GDM1 (cell line): ENCODE results near the gene FBXO11.

Experiments used
- DNase-seq: peaks from one replicate; lab custom pipeline; 2025; lab: John Stamatoyannopoulos, UW

Gene FBXO11

DNA sequence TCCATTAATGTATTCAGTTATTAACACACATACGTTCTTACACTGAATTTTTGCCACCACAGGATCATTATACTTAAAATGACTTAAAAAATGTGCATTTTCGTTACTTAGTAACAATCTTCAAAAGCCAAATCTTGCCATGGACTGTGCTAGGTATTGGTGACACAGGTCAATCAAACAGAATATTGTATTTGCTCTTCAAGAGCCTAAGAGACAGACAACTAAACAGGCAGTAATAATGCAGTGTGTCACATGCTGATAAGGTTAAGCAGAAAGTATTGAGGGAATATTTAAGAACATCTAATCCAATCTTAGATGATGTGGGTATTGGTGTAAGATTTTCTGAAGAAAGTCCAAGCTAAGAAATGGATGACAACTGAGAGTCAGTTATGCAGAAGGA is 56.9 kb downstream of the FBXO11 start:
- no peak for DNase-seq

GRCh38 chr2:47844162-47844561 is 62.1 kb downstream of the FBXO11 start:
- no peak for DNase-seq

- DNase-seq: no peak
Measured at GRCh38 chr2:47843407-47843806, 62.9 kb downstream of the FBXO11 start.

GRCh38 chr2:47842846-47843245 is 63.5 kb downstream of the FBXO11 start:
- no peak for DNase-seq

- DNase-seq: no peak
Measured at GRCh38 chr2:47838686-47839085, 67.6 kb downstream of the FBXO11 start.

- DNase-seq: no peak
Measured at GRCh38 chr2:47838249-47838648, 68.0 kb downstream of the FBXO11 start.

GRCh38 chr2:47833516-47833968 is 72.8 kb downstream of the FBXO11 start:
- DNase-seq: no peak

DNA sequence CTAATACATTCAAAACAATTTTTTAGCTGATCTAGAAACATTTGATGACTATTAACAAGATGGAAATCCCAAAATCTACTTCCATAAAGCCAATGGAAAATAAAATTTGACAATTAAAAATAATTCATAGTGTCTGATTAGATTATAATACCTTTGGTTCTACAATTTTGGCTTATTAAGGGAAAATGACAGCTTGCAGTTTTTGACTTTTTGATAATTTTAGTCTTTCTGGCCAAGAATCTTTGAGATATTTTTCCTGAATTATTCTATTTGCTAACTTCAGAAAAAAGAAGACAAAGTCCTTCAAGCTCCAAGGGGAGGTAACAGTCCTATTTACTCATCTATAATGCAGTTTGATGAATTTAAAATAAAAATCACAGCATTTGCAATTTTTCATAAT is 83.8 kb downstream of the FBXO11 start:
- no peak for DNase-seq

- DNase-seq: no peak
Measured at GRCh38 chr2:47819834-47820233, 86.5 kb downstream of the FBXO11 start.

DNA sequence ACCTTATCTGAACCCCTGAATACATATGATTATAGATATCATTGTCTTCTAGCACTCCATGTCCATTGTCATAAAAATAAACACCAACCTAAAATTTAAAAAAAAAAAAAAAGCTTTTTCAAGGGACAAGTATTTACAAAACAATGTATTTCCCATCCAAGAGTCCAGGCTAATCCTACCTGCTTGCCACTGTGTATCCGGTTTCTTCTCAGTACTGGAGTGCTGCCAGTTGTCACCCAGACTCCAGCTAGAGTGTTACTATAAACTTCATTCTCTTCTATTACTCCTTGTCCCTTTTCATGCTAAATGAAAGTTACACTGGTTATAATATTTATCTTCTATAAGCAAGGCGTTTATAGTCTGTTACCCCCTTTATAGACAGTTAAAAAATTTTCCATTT is 87.5 kb downstream of the FBXO11 start:
- DNase-seq: no peak

- no peak for DNase-seq
Measured at GRCh38 chr2:47815764-47816163, 90.5 kb downstream of the FBXO11 start.

- no peak for DNase-seq
Measured at GRCh38 chr2:47811668-47812067, 94.6 kb downstream of the FBXO11 start.

DNA sequence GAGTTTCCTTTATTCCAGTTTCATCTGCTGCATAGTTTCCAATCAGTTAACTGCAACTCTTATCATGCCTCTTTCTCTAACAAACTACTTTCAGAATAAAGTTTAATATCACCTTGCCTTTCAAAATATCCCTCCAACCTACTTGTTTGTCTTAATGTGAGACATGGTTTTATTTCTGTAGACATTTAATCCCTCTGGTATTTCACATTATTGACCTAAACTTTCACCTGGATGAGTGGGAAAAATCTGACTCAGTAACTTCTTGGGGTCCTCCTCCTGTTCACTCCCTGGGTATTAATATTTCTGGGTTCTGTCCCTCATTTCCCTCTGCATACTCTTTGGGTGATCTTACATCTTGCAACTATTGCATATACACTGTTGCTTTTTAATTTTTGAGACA is 95.4 kb downstream of the FBXO11 start:
- no peak for DNase-seq

DNA sequence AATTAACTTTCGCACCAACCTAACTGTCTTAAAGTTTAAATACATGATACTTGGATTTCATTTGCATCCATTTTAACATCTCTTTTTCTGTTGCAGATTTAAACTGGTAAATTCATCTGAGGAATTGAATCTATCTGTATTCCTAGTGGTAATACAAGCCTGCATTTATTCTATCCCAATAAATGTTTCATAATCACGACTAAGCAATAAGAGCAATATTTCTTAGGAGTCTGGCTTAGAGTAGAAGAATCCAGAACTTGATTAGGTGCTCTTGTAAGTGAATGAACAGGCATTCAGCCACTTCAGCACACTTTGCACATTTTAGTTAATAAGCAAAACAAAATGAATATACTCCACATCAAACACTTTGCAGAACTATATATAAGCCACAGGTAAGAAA is 96.4 kb downstream of the FBXO11 start:
- DNase-seq: no peak

- no peak for DNase-seq
Measured at GRCh38 chr2:47808614-47809013, 97.7 kb downstream of the FBXO11 start.

DNA sequence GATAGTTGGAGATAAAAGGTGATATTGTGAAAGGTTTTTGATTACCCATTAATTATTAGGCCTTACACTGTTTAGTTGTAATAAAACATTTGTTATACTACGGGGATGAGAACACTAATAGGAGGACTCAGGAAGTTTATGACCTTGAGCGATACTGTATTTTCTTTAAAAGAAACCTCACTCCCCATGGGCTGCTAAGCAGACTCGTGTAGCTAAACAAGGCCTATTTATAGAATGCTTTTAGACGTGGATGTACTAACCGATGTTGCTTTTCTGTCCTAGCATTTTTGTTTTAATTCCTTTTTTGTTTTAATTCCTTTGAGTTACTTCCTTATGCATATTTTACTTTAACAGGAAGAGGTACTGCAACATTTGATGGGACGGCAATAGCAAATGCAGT is 100.4 kb downstream of the FBXO11 start:
- no peak for DNase-seq

DNA sequence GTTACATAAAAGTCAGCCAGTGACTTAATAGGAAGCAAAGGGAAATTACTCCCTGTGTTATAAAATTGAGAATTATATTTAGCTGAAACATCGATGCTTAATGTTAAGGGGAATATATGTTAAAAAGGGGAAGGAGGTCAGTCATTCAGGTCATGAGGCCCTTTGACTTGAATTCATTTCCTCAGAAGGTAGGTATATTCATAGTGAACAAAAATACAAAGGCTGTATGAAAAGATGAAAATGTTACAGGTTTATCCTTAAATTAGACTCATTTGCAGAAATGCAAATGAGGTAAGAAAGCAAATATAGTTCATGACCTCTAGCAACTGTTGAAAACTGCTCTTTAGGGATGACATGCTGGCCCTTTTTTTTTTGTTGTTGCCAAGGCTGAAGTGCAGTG is 102.5 kb downstream of the FBXO11 start:
- no peak for DNase-seq

GRCh38 chr2:47803363-47803762 is 102.9 kb downstream of the FBXO11 start:
- no peak for DNase-seq

DNA sequence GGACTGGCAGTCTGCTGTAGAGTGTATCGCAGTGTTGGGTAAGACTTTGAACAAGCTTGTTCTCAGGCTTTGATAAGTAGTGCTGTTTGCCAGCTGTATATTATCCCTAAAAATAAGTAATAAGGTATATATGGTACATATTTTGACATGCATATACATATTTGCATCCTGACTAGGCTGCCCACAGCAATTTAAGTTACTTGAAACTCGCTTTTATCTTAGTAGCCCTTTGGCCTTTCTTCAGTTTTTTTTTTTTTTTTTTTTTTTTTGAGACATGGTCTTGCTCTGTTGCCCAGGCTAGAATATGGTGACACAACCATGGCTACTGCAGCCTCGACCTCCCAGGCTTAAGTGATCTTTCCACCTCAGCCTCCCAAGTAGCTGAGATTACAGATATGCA is 105.2 kb downstream of the FBXO11 start:
- DNase-seq: no peak

DNA sequence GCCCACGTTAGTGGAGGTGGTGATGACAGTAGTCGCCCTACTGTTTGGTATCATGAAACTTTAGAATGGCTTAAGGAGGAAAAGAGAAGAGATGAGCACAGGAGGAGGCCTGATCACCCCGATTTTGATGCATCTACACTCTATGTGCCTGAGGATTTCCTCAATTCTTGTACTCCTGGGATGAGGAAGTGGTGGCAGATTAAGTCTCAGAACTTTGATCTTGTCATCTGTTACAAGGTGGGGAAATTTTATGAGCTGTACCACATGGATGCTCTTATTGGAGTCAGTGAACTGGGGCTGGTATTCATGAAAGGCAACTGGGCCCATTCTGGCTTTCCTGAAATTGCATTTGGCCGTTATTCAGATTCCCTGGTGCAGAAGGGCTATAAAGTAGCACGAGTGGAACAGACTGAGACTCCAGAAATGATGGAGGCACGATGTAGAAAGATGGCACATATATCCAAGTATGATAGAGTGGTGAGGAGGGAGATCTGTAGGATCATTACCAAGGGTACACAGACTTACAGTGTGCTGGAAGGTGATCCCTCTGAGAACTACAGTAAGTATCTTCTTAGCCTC is 107.2 kb downstream of the FBXO11 start:
- DNase-seq: no peak

GRCh38 chr2:47798631-47799030 is 107.7 kb downstream of the FBXO11 start:
- no peak for DNase-seq

DNA sequence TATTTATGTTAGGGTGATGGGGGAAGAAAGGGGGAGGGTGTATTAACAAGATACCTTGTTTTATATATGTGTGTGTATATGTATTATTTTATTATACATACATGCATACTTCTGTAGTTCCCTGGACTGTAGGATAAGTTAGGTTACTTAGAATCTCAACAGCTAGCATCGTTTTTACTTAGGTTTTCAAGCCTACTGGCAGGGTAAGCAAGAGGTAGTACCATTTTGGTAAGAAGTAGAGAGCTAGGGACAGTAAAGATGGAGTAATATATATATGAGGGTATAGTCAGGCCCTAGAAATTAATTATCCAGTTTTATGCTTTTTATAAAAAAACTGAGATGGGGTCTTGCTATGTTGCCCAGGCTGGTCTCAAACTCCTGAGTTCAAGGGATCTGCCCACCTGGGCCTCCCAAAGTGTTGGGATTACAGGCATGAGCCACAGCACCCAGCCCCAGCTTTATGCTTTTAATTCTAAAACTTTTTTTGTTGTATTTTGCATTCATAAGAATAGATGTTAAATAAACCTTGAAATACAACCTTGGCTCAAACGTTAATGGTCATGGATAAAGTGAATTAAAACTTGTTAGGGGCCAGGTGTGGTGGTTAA is 110.1 kb downstream of the FBXO11 start:
- no peak for DNase-seq

DNA sequence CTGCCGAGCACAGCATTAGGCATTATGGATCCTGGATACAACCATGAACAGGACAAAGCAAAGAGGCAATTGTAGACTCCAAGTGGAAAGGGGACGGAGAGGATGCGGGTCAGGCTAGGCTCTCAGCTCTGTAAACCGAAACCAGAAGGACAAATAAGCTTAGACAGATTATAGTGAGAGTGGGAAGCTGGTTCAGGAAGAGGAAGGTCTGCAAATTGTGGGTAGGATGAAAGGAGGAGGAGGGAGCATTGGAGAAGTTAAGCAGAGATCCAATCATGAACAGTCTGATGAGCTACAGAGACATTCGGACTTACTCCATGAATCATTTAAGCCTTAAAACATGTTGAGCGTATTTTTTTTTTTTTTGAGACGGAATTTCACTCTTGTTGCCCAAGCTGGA is 120.3 kb downstream of the FBXO11 start:
- peak; percentile 42 for DNase-seq

GRCh38 chr2:47784352-47784851 is 121.9 kb downstream of the FBXO11 start:
- no peak for DNase-seq
